Hair follicular keratinocyte (primary cell): ENCODE data around the gene RUFY3. TPM values are rescaled to one million over a fixed set of nuclear protein-coding genes. Genes with fewer than 3 reads are reported as not detected.

Source experiments
- total RNA-seq: library from RNA; depleted of rRNA; stranded (reverse); fragments of >200 nt; gene quantifications from 2 replicates; pipeline ENCODE4 v1.2.3, GENCODE V29; 2015

Gene RUFY3, protein sequence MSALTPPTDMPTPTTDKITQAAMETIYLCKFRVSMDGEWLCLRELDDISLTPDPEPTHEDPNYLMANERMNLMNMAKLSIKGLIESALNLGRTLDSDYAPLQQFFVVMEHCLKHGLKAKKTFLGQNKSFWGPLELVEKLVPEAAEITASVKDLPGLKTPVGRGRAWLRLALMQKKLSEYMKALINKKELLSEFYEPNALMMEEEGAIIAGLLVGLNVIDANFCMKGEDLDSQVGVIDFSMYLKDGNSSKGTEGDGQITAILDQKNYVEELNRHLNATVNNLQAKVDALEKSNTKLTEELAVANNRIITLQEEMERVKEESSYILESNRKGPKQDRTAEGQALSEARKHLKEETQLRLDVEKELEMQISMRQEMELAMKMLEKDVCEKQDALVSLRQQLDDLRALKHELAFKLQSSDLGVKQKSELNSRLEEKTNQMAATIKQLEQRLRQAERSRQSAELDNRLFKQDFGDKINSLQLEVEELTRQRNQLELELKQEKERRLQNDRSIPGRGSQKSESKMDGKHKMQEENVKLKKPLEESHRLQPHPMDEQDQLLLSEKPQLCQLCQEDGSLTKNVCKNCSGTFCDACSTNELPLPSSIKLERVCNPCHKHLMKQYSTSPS
- total RNA-seq, result 15.6 and 20.9 TPM in 2 replicates

DNA sequence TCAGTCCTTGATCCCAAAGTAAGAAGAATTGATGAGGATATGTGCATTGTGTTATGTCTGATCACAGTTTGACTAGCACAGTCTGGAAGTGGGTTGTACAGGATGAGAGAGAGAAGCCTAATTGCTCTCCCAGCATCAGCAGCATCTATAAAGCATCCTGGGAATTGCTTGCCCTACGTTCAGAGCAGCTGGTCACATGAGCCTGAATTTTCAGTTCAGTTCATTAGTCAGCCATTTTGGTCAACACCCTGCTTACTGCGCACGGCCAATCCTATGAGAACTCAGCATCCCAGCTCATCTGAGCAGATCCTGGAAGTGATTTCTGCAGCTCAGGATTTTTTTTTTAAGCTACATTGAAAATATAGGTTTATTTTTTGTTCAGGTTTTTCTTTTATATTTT is at the start of gene RUFY3:
Gene RUFY3 (plus strand): TSS at position 218 of the 400 bp plus-strand sequence. CDS start 610 bp downstream, outside the sequence.

DNA sequence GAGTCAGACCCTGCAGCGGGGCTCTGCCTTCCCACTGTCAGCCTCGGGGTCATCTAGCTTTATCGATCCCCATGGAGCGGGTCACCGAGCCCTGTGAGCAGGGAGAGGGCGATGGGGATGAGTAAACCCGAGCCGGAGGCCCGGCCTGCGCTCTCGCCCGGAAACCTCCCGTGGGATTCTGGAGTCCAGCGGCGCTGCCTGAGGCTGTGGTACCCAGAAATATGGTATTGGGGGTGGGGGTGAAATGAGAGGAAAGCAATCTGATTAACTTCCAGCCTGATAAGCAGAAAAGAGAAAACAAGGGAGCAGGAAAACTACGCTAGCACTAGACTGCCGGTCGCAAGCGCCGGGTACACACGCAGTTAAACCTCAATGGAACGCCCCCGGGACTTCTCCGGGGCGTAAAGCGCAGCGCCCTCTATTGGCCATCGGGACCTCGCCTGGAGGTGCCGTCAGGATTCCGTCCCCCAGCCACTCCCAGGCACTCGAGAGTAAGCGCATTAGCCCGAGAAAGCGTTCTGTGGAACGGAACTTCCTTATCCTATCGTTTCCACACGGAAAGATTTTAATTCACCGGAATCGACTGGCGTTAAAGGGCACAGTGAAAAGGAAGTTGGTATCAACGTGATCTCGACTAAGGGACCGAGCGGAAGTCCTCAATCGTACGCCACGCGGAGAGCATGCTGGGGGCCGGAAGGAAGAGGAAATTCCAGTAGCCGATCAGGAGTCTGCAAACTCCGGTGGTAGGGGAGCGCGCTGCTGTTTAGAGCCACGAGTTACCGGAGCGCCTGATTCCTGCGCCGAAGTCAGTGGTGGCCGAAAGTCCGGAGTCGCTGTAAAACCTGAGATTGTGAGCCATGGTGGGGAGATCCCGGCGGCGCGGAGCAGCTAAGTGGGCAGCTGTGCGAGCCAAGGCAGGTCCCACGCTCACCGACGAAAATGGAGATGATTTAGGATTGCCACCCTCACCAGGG is 33.7 kb upstream of the RUFY3 start, which contains the start of gene UTP3:
Gene UTP3 (plus strand): TSS at position 712 of the 974 bp plus-strand sequence. CDS start 146 bp downstream, at position 858.

DNA sequence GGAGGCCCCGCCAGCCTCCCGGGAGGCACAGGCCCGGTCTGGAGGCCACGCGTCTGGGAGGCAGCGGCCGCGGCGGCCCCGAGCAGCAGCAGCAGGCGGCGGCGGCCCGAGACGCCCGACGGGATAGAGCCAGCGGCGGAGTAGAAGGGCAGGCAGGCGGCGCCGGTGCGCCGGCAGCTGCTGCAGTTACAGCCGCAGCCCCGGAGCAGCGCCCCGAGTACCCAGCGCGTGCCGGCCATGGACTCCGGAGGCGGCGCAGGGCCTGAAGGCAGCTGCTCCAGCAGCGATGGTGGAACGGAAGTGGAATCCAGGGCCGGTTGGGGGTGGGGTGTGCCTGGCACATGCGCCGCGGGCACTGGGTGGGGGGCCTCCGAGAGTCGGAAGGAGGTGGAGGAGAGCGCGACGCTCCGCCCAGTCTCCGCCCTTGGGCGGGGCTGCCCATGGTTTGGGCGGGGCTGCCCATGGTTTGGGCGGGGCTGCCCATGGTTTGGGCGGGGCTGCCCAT is 117.9 kb downstream of the RUFY3 start, which contains the start of gene GRSF1:
Gene GRSF1 (minus strand): TSS at position 302 of the 505 bp plus-strand sequence. CDS start 63 bp downstream, at position 239.

Other genes starting within 250 kb of the RUFY3 start
- not detected in 2 replicates for gene MUC7, start 249.8 kb upstream of the RUFY3 start, total RNA-seq
- gene AMTN, start 203.4 kb upstream of the RUFY3 start, total RNA-seq, result 0.15 and 0.23 TPM in 2 replicates
- not detected in 2 replicates for gene AMBN, start 129.7 kb upstream of the RUFY3 start, total RNA-seq
- gene ENAM, start 93.2 kb upstream of the RUFY3 start, total RNA-seq, result not detected in 2 replicates
- gene JCHAIN, start 55.5 kb upstream of the RUFY3 start, total RNA-seq, result not detected in 2 replicates
- 12.6 and 26.6 TPM in 2 replicates for gene UTP3, start 33.4 kb upstream of the RUFY3 start, total RNA-seq
- 83.4 and 96.0 TPM in 2 replicates for gene GRSF1, start 117.9 kb downstream of the RUFY3 start, total RNA-seq
- 8.6 and 12.8 TPM in 2 replicates for gene MOB1B, start 180.4 kb downstream of the RUFY3 start, total RNA-seq